ENCODE results near the gene CASP9.

CASP9 gene

GRCh38 chr1:15457585-15457984 is 66.4 kb downstream of the CASP9 start:
- no peak for TF ChIP-seq CTCF (conservative IDR thresholded peaks at IDR 0.05; ENCODE audit: low read length)
- no peak for DNase-seq (ENCODE audit: low read depth)

GRCh38 chr1:15456313-15456954 is 67.6 kb downstream of the CASP9 start, which contains the start of gene CELA2A:
Gene CELA2A (plus strand): TSS chr1:15456732. CDS start chr1:15456754, 22 bp downstream.
- no peak for TF ChIP-seq CTCF (conservative IDR thresholded peaks at IDR 0.05; ENCODE audit: low read length)
- H3K4me3 ChIP-seq (ENCODE audit: low read length): no peak within 1 kb of the TSS
- DNase-seq (ENCODE audit: low read depth): no peak

More at GRCh38 chr1:15457585-15457984, 66.4 kb downstream of the CASP9 start:
- no peak overlapping the region for H3K4me3 ChIP-seq (ENCODE audit: low read length)

- H3K4me3 ChIP-seq (ENCODE audit: low read length): no peak overlapping the region
- peak; percentile 72 for DNase-seq (ENCODE audit: low read depth)
- TF ChIP-seq CTCF (conservative IDR thresholded peaks at IDR 0.05; ENCODE audit: low read length): no peak
Observed at GRCh38 chr1:15455522-15455921, 68.5 kb downstream of the CASP9 start.

GRCh38 chr1:15454256-15454655 is 69.8 kb downstream of the CASP9 start:
- H3K4me3 ChIP-seq (ENCODE audit: low read length): no peak overlapping the region
- no peak for TF ChIP-seq CTCF (conservative IDR thresholded peaks at IDR 0.05; ENCODE audit: low read length)
- peak; percentile 76 for DNase-seq (ENCODE audit: low read depth)

- H3K4me3 ChIP-seq (ENCODE audit: low read length): no peak overlapping the region
- DNase-seq (ENCODE audit: low read depth): peak; percentile 23
- no peak for TF ChIP-seq CTCF (conservative IDR thresholded peaks at IDR 0.05; ENCODE audit: low read length)
Observed at GRCh38 chr1:15453734-15454133, 70.3 kb downstream of the CASP9 start.

- no peak overlapping the region for H3K4me3 ChIP-seq (ENCODE audit: low read length)
- DNase-seq (ENCODE audit: low read depth): no peak
- TF ChIP-seq CTCF (conservative IDR thresholded peaks at IDR 0.05; ENCODE audit: low read length): no peak
Observed at GRCh38 chr1:15452866-15453571, 71.0 kb downstream of the CASP9 start.

GRCh38 chr1:15452216-15452615 is 71.8 kb downstream of the CASP9 start:
- no peak for DNase-seq (ENCODE audit: low read depth)

More at GRCh38 chr1:15452216-15452615, 71.8 kb downstream of the CASP9 start:
- no peak overlapping the region for H3K4me3 ChIP-seq (ENCODE audit: low read length)
- no peak for TF ChIP-seq CTCF (conservative IDR thresholded peaks at IDR 0.05; ENCODE audit: low read length)

Measured in AG10803 (cell line).